BE2C (cell line): ENCODE data around the gene PLGRKT.
A peak's percentile ranks its signal among the peaks of the same experiment; 100 is the strongest.

ENCODE experiments used
- DNase-seq: peaks from one replicate; pipeline ENCODE4 v3.0.0-alpha.2; 2020
- H3K27me3 ChIP-seq: fragments of 250-450 bp; sonication (Bioruptor Pico); 2 replicates; pipeline ENCODE4 v1.5.1; 2020; ENCODE audit warnings: mild to moderate bottlenecking
- H3K36me3 ChIP-seq: fragments of 250-450 bp; sonication (Bioruptor Pico); 2 replicates; pipeline ENCODE4 v1.5.1; 2020; ENCODE audit warnings: mild to moderate bottlenecking
- H3K4me1 ChIP-seq: fragments of 250-450 bp; sonication (Bioruptor Pico); 2 replicates; pipeline ENCODE4 v1.5.1; 2020
- H3K4me3 ChIP-seq: 2 replicates; pipeline ENCODE4 v1.5.1; 2011; ENCODE audit warnings: low read depth, low read length
- H3K9me3 ChIP-seq: fragments of 250-450 bp; sonication (Bioruptor Pico); 2 replicates; pipeline ENCODE4 v1.5.1; 2020
- CTCF ChIP-seq: IDR thresholded peaks from 2 replicates; pipeline ENCODE4 v1.5.1; 2012; ENCODE audit warnings: mild to moderate bottlenecking, low read depth, low read length

PLGRKT gene

GRCh38 chr9:5449521-5450358 is 12.0 kb upstream of the PLGRKT start:
- Histone ChIP-seq H3K9me3 (no peaks in the 10 kb centered on the region), H3K27me3 (no peaks in the 10 kb centered on the region), H3K4me1 (no peaks in the 10 kb centered on the region), H3K4me3 (peak overlapping the region; percentile 68), H3K36me3 (no peaks in the 10 kb centered on the region)
- DNase-seq, result no peak
- no peak for TF ChIP-seq CTCF

- DNase-seq, result no peak
- Histone ChIP-seq H3K9me3 (no peaks in the 10 kb centered on the region), H3K27me3 (no peaks in the 10 kb centered on the region), H3K4me1 (no peaks in the 10 kb centered on the region), H3K36me3 (no peaks in the 10 kb centered on the region), H3K4me3 (no peak overlapping the region)
- no peak for TF ChIP-seq CTCF
Observed at GRCh38 chr9:5448461-5449435, 11.0 kb upstream of the PLGRKT start.

GRCh38 chr9:5448016-5448415 is 10.3 kb upstream of the PLGRKT start:
- TF ChIP-seq CTCF, result no peak
- DNase-seq, result no peak
- H3K4me3 ChIP-seq, result no peak overlapping the region

GRCh38 chr9:5447337-5447736 is 9.6 kb upstream of the PLGRKT start:
- H3K4me1 ChIP-seq, result no peaks in the 10 kb centered on the region
- no peaks in the 10 kb centered on the region for H3K27me3 ChIP-seq
- DNase-seq, result no peak
- TF ChIP-seq CTCF, result no peak
- no peaks in the 10 kb centered on the region for H3K9me3 ChIP-seq
- no peaks in the 10 kb centered on the region for H3K36me3 ChIP-seq
- H3K4me3 ChIP-seq, result no peak overlapping the region

More at GRCh38 chr9:5448016-5448415, 10.3 kb upstream of the PLGRKT start:
- Histone ChIP-seq H3K9me3 (no peaks in the 10 kb centered on the region), H3K36me3 (no peaks in the 10 kb centered on the region), H3K4me1 (no peaks in the 10 kb centered on the region), H3K27me3 (no peaks in the 10 kb centered on the region)

- no peaks in the 10 kb centered on the region for H3K27me3 ChIP-seq
- no peak for DNase-seq
- H3K9me3 ChIP-seq, result no peaks in the 10 kb centered on the region
- no peak for TF ChIP-seq CTCF
- no peaks in the 10 kb centered on the region for H3K36me3 ChIP-seq
- no peaks in the 10 kb centered on the region for H3K4me1 ChIP-seq
- no peak overlapping the region for H3K4me3 ChIP-seq
Observed at GRCh38 chr9:5446451-5447236, 8.9 kb upstream of the PLGRKT start.
